ENCODE measurements around the gene TMEM273.
"Not testable (repeated sequence)": the region's sequence is repeated elsewhere in the genome, so short reads cannot be mapped to it uniquely, and the experiment has no call there.

TMEM273 gene

DNA sequence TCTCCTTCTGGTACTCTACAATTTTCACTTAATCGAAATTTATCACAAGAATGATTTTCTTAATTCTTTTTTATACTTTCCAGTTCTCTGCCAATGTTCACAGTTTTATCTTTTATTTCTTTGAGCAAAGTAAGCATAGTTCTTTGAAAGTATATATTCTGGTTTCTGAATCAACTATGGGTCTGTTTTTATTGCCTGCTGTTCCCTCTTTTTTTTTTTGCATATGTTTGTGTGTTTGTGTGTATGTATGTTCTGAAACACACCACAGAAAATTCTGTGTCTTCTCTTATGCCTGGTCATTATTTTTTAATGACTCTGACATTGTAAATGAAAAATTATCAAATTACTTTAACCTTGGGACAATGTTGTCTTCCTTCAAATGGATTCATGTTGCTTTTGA lies 15.9 kb upstream of the TMEM273 start:
- no peak for DNase-seq

DNA sequence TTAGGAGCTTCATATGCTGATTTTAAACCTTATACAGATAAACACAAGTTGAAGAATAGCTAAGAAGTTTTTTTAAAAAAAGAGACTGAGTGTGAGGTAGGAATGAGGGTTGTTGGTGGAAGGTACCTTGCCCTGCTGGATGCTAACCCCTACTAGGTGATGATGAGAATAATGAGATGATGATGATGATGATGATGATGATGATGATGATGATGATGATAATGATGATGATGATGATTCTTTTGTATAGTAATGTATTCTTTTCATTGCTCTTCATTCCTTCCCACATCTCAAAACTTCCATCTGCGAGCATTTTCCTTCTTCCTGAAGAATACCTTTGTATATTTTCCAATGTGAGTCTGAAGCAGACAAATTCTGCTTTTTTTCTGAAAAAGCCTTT lies 14.1 kb upstream of the TMEM273 start:
- DNase-seq = no peak

DNA sequence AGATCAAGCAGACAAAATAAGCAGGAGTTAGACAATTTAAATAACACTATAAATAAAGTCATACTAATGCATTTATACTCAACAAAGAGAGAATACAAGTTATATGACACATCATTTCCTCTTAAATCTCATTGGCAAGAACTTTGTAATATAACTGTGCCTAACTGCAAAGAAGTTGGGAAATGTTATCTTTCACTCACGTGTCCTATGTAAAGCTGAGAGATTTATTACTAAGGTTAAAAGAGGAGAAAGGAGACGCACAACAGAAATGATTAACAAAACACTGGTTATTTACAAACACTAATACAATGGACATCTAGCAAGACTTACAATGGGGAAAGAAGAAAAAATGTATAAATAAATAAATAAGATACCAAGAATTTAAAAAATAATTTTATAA lies 12.7 kb upstream of the TMEM273 start:
- DNase-seq = no peak

DNA sequence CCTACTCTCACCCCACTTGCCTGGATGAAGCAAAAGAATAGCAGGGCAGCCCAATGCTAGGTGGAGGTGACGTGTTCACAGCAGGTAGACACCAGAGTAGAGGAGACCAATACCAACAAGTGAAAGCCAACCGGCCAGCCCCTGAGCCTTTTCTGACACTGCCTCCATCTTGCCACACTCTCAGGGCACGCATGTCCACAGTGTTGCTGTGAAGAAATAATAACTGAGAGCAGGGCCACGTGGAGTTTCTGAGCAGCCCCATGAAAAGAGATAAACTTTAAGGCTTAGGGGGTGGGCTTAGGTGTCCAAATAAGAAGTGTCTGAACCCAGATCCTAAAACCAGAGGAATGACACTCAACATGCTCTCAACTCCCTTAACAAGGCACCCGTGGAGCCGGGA lies 9.0 kb upstream of the TMEM273 start:
- no peak for DNase-seq

DNA sequence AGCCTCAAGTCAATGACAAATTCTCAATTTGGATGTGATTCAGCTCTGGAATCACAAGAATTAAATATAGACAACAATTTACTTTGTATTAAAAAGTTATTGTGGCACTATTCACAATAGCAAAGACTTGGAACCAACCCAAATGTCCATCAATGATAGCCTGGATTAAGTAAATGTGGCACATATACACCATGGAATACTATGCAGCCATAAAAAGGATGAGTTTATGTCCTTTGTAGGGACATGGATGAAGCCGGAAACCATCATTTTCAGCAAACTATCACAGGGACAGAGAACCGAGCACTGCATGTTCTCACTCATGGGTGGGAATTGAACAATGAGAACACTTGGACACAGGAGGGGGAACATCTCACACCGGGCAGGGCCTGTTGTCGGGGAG lies 7.7 kb upstream of the TMEM273 start:
- not testable (repeated sequence) for DNase-seq

DNA sequence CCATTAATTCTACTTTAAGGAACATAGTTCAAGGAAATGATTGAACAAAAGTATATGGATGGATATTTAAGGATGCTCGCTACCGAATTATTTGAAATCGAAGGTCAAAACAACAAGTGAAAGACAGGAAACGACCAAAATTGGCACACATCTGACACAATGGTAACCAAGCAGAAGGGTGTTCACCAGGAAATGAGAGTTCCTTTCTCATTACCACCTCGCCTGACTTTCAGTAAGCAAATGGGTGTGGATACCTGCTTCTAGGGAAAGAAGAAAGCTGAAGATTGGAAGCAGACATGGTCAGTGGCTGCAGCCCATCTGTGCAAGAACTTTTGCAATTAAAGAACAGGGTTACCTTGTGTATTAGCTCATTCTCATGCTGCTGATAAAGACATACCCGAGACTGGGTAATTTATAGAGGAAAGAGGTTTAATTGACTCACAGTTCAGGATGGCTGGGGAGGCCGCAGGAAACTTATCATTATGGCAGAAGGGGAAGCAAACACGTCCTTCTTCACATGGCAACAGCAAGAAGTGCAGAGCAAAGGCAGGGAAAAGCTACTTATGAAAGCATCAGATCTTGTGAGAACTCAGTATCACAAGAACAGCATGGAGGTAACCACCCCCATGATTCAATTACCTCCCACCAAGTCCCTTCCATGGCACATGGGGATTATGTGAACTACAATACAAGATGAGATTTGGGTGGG lies 6.2 kb upstream of the TMEM273 start:
- DNase-seq = no peak

DNA sequence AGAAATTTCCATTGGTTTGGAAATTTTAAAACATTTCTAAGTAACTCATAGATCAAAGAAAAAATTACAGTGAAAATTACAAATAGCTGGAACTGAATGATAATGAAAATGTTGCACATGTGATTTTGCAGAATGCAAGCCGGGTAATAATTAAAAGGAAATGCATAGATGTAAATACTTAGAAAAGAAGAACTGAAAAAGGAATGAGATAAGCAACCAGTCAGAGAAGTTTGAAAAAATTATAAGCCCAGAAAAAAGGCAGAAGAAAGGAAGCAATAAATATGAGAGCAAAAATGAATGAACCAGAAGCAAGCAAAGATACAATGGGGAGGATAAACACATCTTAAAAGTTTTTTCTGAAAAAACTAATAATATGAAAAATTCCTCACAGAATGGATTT lies 3.2 kb upstream of the TMEM273 start:
- DNase-seq = no peak

DNA sequence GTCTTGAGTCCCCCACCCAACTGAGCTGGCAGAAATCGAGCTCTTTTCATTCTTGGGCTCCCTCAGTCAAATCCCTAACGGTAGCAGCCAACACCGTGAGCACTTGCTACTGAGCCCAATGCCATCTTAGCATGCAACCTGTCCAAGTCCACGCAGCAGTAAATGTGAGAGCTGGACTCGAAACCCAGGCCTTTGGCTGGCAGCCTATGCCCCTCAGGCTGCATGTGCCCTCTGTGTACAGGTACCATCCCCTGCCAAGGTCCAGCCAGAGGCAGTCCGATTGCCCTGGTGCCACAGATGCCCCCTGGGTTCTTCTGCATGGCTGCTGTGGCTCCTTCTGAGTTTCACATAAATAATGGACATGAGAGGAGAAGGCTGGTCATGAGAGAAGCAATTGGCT lies 1.2 kb upstream of the TMEM273 start:
- no peak for DNase-seq

DNA sequence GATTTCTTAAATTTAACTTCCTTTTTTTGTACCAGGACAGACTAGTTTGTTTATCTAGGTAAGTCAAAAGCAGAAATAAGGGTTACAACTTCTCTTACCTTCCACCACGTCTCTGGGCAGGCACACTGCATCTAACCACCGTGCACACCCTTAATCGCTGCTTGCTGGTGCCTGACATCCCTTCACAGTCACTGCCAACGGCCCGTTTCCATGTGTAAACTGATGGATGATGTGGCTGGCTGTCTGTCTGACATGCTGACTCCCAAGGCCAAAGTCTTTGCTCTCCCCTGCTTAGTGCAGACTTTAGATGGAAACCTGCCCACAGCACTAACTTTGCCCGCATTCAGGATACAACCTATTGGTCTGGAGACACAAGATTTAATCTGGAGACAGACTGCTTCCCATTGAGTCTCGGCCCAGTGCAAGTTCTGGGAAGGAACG lies 1.1 kb downstream of the TMEM273 start:
- no peak for DNase-seq

DNA sequence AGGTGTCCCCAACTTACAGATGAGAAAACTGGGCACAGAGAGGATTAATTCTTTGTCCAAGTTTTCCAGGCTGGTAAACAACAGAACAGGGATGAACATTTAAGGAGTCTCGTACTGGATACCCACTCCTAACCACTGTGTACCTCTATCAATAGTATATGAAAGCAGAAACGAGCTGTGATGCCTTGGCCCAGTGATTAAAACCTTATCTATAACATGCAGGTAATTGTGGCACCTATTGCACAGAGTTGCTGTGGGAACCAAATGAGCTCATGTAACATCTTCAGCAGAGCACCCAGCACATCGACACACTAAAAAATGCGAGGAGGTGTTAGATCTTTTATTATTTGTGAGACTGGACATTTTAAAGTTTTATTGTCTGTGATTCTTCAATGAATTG lies 1.6 kb downstream of the TMEM273 start:
- DNase-seq = no peak

DNA sequence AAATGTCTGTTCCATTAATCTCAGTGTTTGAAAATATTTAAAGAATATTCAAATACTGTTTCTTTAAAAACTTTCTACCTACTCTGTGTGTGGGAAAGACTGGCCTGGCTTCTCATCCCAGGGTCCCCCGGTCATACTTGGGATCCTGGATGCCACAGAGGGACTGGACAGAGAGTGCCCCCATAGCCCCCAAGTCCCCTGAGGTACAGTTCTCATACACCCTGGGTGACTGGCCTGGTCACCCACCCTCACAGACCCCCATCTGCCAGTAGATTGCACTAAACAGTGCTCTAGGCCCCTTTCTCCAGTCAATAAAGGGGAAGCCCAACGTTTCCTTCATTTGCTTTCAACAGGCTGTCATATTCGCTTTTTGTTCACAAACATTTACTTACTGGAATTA lies 3.0 kb downstream of the TMEM273 start:
- no peak for DNase-seq

DNA sequence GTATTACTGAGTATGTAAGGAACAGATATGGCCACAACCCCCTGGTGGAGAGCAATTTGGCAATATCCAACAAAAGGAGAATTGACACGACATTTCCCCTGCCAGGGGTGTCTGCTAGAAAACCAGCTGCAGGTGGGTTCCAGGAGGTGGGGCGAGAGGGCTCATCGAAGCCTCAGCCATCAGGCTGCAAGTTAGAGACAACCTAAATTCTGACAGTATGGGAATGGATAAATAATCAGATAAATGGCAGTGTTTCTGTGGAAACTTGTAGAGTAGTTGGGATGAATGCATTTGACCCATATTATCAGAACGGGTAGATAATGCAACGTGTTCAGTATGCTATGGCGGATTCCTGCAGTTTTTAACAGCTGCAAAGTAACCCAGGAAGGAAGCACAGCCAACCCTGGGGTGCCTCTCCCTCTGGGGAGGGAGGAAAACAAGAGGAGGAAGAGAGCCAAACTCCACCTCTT lies 3.5 kb downstream of the TMEM273 start:
- DNase-seq = no peak

DNA sequence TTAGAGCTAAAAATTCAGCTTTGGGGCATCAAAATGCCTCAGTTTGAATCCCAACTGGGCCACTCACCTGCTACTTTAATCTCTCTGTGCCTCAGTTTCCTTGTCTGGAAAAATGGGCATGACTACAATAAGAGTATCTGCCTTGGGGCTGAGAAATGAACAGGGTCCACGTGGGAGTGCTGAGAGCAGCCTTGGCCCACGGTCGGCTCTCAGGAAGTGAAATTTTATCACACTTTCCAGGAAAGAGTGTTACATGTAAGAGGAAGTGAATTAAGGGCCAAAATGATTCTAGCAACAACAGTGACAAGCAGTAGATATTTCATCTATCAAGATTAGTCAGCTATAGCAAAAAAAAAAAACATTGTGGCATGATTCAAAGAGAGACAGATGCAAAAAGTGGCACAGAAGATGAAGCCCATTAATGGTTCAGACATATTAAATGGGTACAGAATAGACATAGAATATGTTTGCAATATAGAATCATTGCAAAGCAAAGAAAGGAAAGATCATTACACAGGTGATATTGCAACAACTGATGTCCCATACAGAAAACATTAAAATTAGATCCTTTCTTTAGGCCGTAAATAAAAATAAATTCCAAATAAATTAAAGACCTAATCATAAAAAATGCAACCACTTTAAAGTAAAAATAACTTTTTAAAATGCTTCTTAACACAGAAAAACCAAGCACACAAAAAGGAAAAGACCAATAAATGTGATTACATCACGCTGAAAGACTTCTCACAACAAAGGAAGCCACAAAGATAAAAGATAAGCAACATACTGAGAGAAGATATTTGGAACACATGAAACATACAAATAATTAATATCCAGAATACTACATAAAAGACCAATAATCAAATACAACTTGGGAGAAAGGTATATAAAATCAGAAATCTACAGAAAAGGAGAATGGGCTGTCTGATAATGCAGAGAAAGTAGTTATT lies 4.3 kb downstream of the TMEM273 start:
- DNase-seq = peak; percentile 41

DNA sequence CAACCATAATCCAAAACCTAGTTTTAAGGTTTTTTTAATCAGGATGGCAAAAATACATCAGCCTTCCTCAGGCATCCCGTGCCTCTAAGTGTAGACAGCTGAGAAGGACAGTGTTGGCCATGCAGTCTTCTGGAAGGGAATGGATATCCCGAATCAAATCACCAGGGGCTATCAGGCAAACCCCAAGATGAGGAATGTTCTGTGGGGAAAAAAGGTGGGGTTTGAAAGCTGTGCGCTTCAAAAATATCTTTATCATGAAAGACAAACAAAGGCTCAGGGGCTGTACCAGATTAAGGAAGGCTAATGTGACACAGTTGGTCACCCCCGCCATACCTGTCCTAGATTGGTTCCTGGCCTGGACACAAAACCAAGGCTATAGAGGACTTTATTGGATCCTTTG lies 5.4 kb downstream of the TMEM273 start:
- DNase-seq = no peak

DNA sequence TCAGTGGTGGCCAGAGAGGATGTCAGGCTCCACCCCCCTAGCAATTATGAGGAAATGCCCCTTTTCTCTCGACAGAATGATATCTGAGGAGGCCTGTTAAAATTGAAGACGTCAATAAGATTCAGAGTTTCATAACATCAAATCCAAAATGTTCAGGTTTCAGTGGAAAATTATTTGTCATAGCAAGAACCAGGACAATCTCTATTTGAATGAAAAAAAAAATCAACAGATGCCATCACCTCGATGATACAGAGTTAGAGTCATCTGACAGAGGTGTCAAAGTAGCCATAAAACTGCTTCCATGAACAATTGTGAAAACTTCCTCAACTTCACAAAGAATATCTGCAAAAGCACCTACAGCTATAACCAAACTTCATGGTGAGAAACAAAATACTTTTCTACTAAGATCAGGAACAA lies 7.7 kb downstream of the TMEM273 start:
- no peak for DNase-seq

DNA sequence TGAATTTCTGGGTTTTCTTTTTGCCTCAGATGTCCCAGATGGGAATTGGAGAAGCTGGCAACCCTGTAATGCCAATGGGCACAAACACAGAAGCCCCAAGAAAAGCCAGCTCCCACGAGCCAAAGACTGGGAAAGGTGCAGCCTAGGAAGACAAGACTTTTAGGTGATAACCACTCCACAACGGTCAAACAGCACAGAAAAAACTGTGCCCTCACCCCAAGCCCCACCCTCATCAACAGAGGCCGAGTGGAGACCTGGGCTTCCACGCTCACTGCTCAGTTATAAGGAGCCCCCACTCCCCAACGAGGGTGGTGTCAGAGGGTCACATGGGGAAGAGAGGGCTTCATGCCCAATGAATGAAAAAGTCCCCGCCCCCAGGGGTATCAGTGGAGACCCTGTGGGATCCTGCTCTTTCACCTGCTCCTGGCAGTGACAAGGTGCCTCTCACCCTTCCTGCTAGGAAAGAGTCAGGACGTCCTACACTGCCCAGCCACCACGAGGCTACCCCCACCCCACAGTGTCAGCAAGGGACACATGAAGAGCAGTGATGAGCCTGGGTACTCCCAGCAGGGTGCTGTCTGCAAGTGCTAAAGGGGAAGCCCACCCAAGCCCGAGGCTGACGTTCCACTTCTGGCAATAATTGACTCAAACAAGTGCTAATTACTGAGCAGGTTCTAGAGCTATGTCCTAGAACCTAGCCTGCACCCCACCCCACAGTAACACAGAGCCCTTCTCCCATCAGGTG lies 8.3 kb downstream of the TMEM273 start:
- DNase-seq = no peak

DNA sequence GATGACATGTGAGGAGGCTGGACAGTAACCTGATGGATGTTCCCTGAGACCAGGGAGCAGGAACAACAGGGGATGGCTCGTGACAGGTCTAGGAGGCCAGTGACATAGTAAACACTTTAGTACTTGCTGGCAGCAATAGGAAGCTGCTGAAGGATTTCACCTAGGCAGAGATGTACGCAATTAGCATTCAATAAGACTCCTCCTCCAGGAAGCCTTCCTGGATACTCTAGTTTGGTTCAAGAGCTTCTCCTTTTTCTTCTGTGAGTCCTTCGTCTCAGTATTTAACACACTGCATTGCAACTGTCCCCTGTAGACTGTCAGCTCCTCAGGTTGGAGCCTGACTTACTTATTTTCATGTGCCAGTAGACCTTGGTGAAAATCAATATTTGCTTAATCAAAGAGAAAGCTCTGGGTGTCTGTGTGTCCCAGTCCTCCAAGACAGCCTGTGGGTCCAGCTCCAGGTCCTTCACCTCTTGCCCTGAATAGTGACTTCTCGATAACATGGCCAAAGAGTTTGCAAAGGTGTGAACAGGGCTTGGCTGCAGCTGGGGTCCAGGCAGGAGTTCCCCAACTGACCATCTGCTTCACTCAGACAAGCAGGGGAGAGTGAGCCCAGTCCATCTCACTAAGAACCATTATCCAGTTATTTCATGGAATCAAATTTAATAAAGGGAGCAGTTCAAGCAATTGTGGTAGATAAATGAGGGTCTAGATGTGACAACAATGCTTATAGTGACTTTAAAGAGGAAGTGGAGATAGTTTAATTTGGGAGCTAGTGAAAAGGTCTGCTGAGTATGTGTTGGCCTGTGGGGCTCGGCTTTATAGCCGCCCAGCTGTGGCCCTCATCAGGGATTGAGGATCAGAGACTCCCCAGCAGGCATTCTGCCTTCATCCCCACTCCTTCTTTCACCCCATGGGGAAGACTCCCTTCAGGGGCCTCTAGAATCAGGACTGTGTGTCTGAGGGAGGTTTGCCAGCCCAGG lies 9.4 kb downstream of the TMEM273 start:
- DNase-seq = no peak

DNA sequence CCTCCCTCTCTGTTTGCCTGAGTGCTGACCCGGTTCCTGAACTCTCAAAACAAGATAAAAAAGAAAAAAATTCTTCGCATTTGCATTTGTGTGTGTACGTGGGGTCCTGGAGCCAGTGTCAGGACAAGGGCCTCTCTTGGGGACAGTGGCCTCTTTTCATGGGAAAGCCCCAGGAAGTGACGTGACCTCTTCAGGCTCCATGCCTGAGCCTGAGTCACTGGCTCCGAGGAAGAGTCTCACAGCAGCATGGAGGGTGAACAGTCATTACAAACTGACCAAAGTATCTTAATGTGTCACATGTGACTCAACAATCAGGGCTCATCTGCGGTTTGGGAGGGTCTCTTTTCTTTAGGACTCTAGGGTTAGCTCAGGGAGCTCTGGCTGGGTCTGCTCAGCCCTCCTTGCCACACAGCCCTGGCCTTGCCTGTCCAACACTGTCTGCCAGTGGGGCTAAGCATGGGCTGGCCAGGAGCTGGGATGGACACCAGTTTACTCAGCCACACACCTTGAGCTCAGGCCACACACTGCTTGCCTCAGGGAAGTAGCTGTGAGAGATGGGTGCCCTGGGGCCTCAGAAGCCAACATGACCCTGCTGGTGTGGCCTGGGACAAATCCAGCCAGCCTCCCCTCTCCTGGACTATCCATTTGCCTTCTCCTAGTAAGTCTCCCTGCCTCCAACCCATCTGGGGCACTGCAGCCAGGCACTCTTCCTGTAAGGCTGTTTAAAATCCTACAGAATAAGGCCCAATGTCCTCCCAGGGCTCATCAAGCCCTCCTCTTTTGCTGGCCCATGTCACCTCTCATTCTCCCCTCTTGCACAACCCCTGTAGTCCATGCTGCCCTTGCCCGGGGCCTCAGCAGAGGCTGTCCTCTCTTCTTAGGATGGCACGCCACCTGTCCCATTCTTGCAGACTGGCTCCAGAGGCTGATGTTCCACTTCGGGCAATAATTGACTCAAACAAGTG lies 10.5 kb downstream of the TMEM273 start:
- DNase-seq = peak; percentile 75

DNA sequence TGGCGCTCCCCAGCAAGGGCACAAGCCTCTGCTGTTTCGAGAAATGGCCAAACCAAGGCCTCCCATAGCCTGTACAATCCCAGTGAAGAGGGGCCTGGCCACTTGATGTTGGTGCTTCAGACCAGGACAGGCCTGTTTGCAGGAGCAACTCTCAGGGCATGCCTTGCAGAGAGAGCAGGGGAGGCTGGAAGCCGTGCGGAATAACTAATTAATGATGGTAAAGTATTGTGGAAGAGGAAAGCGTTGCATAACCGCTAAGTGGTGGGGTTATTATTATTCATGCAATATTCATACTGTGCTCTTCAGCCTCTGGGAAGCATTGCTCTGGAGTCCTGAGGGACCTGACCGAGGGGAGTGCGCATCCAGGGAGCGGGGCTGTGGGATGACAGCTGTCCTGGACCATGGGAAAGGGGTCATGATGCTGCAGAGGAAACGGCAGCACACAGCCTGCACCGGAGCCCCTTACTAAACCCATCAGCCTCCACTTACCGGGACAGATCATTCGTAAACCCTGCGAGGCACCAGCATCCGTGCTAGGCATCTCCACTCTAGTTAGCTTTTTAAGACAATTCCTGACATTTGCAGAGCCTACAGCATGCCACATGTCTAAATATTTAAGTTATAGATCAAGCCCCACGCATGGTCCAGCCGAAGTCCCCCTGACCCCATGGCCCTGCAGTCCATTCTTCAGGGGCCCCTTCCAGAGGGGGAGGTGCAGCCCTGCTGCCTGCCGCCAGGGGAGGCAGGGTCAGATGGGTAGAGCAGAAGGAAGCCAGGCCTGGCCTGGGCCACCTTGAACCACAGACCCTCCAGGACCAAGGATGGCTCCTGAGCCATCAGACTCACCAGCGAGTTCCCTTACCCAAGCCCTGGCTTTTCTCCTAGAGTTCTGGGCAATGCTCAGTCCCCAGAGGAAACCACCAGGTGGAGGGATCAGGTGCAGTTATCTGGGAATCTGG lies 11.6 kb downstream of the TMEM273 start:
- DNase-seq = no peak

Data from stimulated activated CD4-positive, alpha-beta T cell treated with anti-CD3 and anti-CD28 coated beads, Interleukin-4, amount 100 ng/mL, for 24 hours (primary cell).